Bronchial epithelial cell (primary cell): ENCODE results near the gene TMEM243. TPM values are rescaled to one million over a fixed set of nuclear protein-coding genes. Genes with fewer than 3 reads are reported as not detected.
A peak's percentile ranks its signal among the peaks of the same experiment; 100 is the strongest.

ENCODE experiments used
- DNase-seq: peaks from one replicate; pipeline ENCODE4 v3.0.0-alpha.2; 2010; ENCODE audit warnings: low read depth
- FAIRE-seq: peaks from 2 replicates; lab custom pipeline; 2011; peaks lifted over from hg19 to GRCh38; lab: Jason Lieb, UNC
- H3K27me3 ChIP-seq: 2 replicates; pipeline ENCODE4 v1.5.1; 2011; ENCODE audit warnings: low read length; ENCODE audit not compliant: control insufficient read depth, insufficient read depth
- H3K36me3 ChIP-seq: 2 replicates; pipeline ENCODE4 v1.5.1; 2011; ENCODE audit warnings: low read length; ENCODE audit not compliant: control insufficient read depth, insufficient read depth
- H3K4me3 ChIP-seq: 2 replicates; pipeline ENCODE4 v1.5.1; 2011; ENCODE audit warnings: mild to moderate bottlenecking, low read depth, low read length, control low read depth
- CTCF ChIP-seq: IDR thresholded peaks from 2 replicates; pipeline ENCODE4 v1.5.1; 2011; ENCODE audit warnings: mild to moderate bottlenecking, moderate library complexity, low read length, control low read depth, inconsistent platforms; ENCODE audit not compliant: insufficient read depth, severe bottlenecking
- total RNA-seq: library from RNA; depleted of rRNA; stranded (reverse); fragments of >200 nt; gene quantifications from 2 replicates; pipeline ENCODE4 v1.2.1, GENCODE V29; 2014

TMEM243 gene
- total RNA-seq, 1 donor from 2014 or later: 26.9 TPM

- H3K27me3 ChIP-seq: no peaks in the 10 kb centered on the region
- TF ChIP-seq CTCF: no peak
- H3K36me3 ChIP-seq: peaks cover 6% of the 10 kb centered on the region
- FAIRE-seq (no peak), DNase-seq (no peak)
- no peak overlapping the region for H3K4me3 ChIP-seq
Observed at GRCh38 chr7:87164433-87164832, 55.1 kb downstream of the TMEM243 start.

GRCh38 chr7:87159538-87159937 is 60.0 kb downstream of the TMEM243 start:
- Histone ChIP-seq H3K27me3 (no peaks in the 10 kb centered on the region), H3K4me3 (no peak overlapping the region), H3K36me3 (peaks cover 2% of the 10 kb centered on the region)
- TF ChIP-seq CTCF: no peak
- FAIRE-seq (no peak), DNase-seq (no peak)

- Histone ChIP-seq H3K27me3 (no peaks in the 10 kb centered on the region), H3K36me3 (no peaks in the 10 kb centered on the region), H3K4me3 (no peak overlapping the region)
- no peak for TF ChIP-seq CTCF
- no peak for DNase-seq
- FAIRE-seq: no peak
Observed at GRCh38 chr7:87156709-87157108, 62.8 kb downstream of the TMEM243 start.

- Histone ChIP-seq H3K36me3 (no peaks in the 10 kb centered on the region), H3K4me3 (no peak overlapping the region), H3K27me3 (no peaks in the 10 kb centered on the region)
- no peak for TF ChIP-seq CTCF
- FAIRE-seq (no peak), DNase-seq (no peak)
Observed at GRCh38 chr7:87155788-87156187, 63.7 kb downstream of the TMEM243 start.

GRCh38 chr7:87154569-87154968 is 65.0 kb downstream of the TMEM243 start:
- no peak overlapping the region for H3K4me3 ChIP-seq
- H3K36me3 ChIP-seq: no peaks in the 10 kb centered on the region
- no peak for DNase-seq
- H3K27me3 ChIP-seq: no peaks in the 10 kb centered on the region
- no peak for TF ChIP-seq CTCF
- FAIRE-seq: no peak

- TF ChIP-seq CTCF: no peak
- H3K27me3 ChIP-seq: no peaks in the 10 kb centered on the region
- H3K36me3 ChIP-seq: no peaks in the 10 kb centered on the region
- H3K4me3 ChIP-seq: peak overlapping the region; percentile 88
- DNase-seq (no peak), FAIRE-seq (no peak)
Observed at GRCh38 chr7:87154166-87154565, 65.4 kb downstream of the TMEM243 start.
